ENCODE results near the gene GSK3A. TPM values are rescaled to one million over a fixed set of nuclear protein-coding genes. Genes with fewer than 3 reads are reported as not detected.
A peak's percentile ranks its signal among the peaks of the same experiment; 100 is the strongest.

Gene GSK3A
- total and polyA plus RNA-seq, 7 donors, result 17.4 to 49.5 (median 28.5) TPM

GRCh38 chr19:42203700-42204099 lies 38.7 kb downstream of the GSK3A start:
- DNase-seq, result no peak
- WGBS, 2 donors, result 94 to 95% methylated on average over 2 of the region's 2 CpGs
- intact Hi-C loops (cut with DNase I), result no loop called here

DNA sequence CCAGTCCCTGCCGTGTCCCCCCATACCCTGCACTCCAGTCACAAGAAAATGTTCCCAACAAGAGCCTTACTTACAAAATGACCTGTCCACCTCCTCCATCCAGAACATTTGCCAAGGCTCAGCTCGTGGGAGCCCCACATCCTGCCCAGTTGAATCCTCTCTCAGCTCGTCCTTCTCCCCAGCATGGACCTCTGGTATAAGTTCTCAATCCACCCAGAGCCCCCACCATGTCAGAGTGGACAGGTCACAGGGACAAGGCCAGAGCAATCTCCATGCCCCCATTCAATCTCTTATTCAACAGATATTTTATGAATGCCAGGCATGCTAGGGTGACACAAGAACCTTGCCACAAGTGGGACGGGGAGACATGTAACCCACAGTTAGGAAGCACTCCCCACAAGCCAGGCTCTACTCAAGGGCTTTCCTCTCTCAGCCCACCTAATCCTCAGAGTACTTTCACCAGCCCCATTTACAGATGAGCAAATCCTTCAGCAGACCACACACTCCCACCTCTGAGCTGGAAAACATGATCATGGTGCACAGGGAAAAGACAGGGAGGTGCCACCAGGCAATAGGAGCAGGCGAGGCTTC lies 40.0 kb downstream of the GSK3A start:
- no peaks in the 10 kb centered on the region for H3K9me3 ChIP-seq
- no peak overlapping the region for H3K27ac ChIP-seq
- no peaks in the 10 kb centered on the region for H3K27me3 ChIP-seq
- WGBS, 2 donors, result 71 to 72% methylated on average over 5 of the region's 5 CpGs
- no peak overlapping the region for H3K4me3 ChIP-seq
- peaks cover 0 to 5% (median 0%) of the 10 kb centered on the region in 4 donors for H3K4me1 ChIP-seq
- intact Hi-C loops (cut with DNase I), result no loop called here
- TF ChIP-seq POLR2A (IDR thresholded peaks at IDR 0.05) (no peak), POLR2AphosphoS5 (IDR thresholded peaks at IDR 0.05) (no peak)
- no peak for DNase-seq
- peaks cover 14 to 94% (median 32%) of the 10 kb centered on the region in 4 donors for H3K36me3 ChIP-seq

More at GRCh38 chr19:42203700-42204099, 38.7 kb downstream of the GSK3A start:
- peaks cover 26 to 100% (median 41%) of the 10 kb centered on the region in 4 donors for H3K36me3 ChIP-seq
- H3K27me3 ChIP-seq, result no peaks in the 10 kb centered on the region
- TF ChIP-seq POLR2AphosphoS5 (IDR thresholded peaks at IDR 0.05) (no peak), POLR2A (IDR thresholded peaks at IDR 0.05) (no peak), EP300 (IDR thresholded peaks at IDR 0.05) (no peak), CTCF (IDR thresholded peaks at IDR 0.05) (no peak)
- no peak overlapping the region for H3K4me3 ChIP-seq
- no peaks in the 10 kb centered on the region for H3K9me3 ChIP-seq
- peaks cover 0 to 5% (median 0%) of the 10 kb centered on the region in 4 donors for H3K4me1 ChIP-seq
- no peak overlapping the region for H3K27ac ChIP-seq

- H3K4me1 ChIP-seq, result peaks cover 0 to 5% (median 0%) of the 10 kb centered on the region in 4 donors
- H3K36me3 ChIP-seq, result peaks cover 14 to 87% (median 27%) of the 10 kb centered on the region in 4 donors
- peak overlapping the region in 3 of 4 donors; percentile 34 to 64 (median 58) for H3K27ac ChIP-seq
- TF ChIP-seq CTCF (IDR thresholded peaks at IDR 0.05) (no peak), POLR2AphosphoS5 (IDR thresholded peaks at IDR 0.05) (no peak), POLR2A (IDR thresholded peaks at IDR 0.05) (no peak), EP300 (IDR thresholded peaks at IDR 0.05) (no peak)
- H3K4me3 ChIP-seq, result no peak overlapping the region
- DNase-seq, result no peak
- H3K27me3 ChIP-seq, result no peaks in the 10 kb centered on the region
- WGBS, 2 donors, result 46 to 74% methylated on average over 6 of the region's 6 CpGs
- no peaks in the 10 kb centered on the region for H3K9me3 ChIP-seq
- intact Hi-C loops (cut with DNase I), result no loop called here
These were observed 40.7 kb downstream of the GSK3A start for GRCh38 chr19:42201489-42202289.

DNA sequence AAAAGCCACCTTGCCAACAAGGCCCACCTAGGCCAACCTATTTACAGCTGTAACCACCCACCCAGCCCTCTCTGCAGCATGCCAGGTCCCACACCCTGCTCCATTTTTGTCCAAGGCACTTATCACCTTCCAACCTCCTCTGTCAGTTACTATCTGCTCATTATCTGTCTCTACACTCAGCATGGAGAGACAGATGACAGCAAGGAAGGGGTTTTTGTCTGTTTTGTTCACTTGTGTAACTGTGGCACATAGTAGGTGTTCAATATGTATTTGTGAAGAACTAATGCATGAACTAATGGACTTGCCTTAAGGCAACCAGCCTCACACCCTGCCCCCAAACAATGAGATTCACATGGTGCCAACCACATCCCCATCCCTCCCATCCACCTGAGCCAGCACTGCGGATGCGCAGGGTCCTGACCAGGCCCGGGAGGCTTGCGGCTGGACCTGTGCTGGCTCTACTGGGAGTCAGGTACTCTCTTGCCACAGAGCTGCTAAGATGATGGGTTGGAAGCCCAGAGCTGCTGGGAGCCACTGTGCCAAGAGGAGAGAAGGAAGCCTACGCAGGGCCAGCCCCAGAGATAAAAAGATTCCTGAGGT lies 42.2 kb downstream of the GSK3A start:
- TF ChIP-seq CTCF (IDR thresholded peaks at IDR 0.05) (no peak), POLR2AphosphoS5 (IDR thresholded peaks at IDR 0.05) (no peak), EP300 (IDR thresholded peaks at IDR 0.05) (no peak), POLR2A (IDR thresholded peaks at IDR 0.05) (no peak)
- peak overlapping the region in 1 of 4 donors; percentile 20 for H3K27ac ChIP-seq

More for the DNA sequence above, 42.2 kb downstream of the GSK3A start:
- H3K36me3 ChIP-seq, result peaks cover 14 to 72% (median 24%) of the 10 kb centered on the region in 4 donors
- H3K9me3 ChIP-seq, result no peaks in the 10 kb centered on the region
- intact Hi-C loops (cut with DNase I), result no loop called here
- H3K4me1 ChIP-seq, result peaks cover 0 to 5% (median 0%) of the 10 kb centered on the region in 4 donors
- H3K27me3 ChIP-seq, result no peaks in the 10 kb centered on the region
- H3K4me3 ChIP-seq, result no peak overlapping the region
- WGBS, 2 donors, result 81 to 95% methylated on average over 5 of the region's 5 CpGs
- DNase-seq, result no peak
